Ascending aorta (tissue), 2 donors: ENCODE results near the gene GMIP. TPM values are rescaled to one million over a fixed set of nuclear protein-coding genes. Genes with fewer than 3 reads are reported as not detected.

Source experiments
- DNase-seq, 2 donors: peaks; one replicate each; pipeline ENCODE4 v3.0.0-alpha.2; 2019; ENCODE audit warnings: low spot score in 2 of 2
- H3K27ac ChIP-seq, 2 donors: fragments of 200-600 bp; sonication (generic); one replicate each; pipeline ENCODE4 v1.5.1; 2016 to 2017; ENCODE audit warnings: mild to moderate bottlenecking in 1 of 2
- H3K27me3 ChIP-seq: fragments of 200-600 bp; sonication (generic); one replicate; pipeline ENCODE4 v1.5.1; 2017
- H3K36me3 ChIP-seq, 2 donors: fragments of 200-600 bp; sonication (generic); one replicate each; pipeline ENCODE4 v1.5.1; 2016
- H3K4me1 ChIP-seq, 2 donors: fragments of 200-600 bp; sonication (generic); one replicate each; pipeline ENCODE4 v1.5.1; 2016 to 2017; ENCODE audit warnings: mild to moderate bottlenecking in 1 of 2
- H3K4me3 ChIP-seq, 2 donors: fragments of 200-600 bp; sonication (generic); one replicate each; pipeline ENCODE4 v1.5.1; 2016 to 2017; ENCODE audit warnings: mild to moderate bottlenecking in 1 of 2
- H3K9me3 ChIP-seq, 2 donors: fragments of 200-600 bp; sonication (generic); one replicate each; pipeline ENCODE4 v1.5.1; 2016
- CTCF ChIP-seq, 3 experiments: fragments of 200-600 bp in 2 of 3; fragments of 450-650 bp in 1 of 3; sonication (generic) in 2 of 3; IDR thresholded peaks; one replicate each; pipeline ENCODE4 v1.5.1; 2016 to 2019; ENCODE audit warnings: antibody characterized with exemption in 3 of 3, mild to moderate bottlenecking in 1 of 3, moderate library complexity in 1 of 3
- intact Hi-C: fragments of 100-400 bp; cut with DNase I; formaldehyde crosslinking; loops from one replicate; pipeline ENCODE4 v1.15.1; 2023
- total RNA-seq: library from RNA; depleted of rRNA; stranded (reverse); fragments of >200 nt; gene quantifications from one replicate; pipeline ENCODE4 v1.1.0, GENCODE V29; 2016

The GMIP gene
- total RNA-seq, 1 donor from 2014 or later: 3.9 TPM

DNA sequence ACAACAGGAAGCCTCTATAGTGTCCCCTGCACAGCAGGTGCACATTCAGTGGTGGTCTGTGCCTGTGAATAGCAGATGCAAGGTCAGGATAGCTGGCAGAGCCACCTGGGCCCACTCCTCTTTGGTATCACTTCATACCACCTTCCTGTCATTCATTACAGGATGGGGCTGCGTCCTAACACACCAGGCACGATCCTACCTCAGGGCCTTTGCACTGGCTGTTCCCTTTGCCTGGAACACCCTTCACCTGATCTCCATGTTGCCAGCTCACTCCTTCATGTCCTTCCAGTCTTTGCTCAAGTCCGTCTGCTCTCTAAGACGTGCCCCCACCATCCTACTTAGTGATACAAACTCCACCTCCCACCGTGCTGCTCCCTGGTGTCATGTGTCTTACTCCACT lies 10.8 kb downstream of the GMIP start:
- peaks cover 10 to 20% of the 10 kb centered on the region in 2 donors for H3K36me3 ChIP-seq
- no peak for DNase-seq
- H3K4me3 ChIP-seq: no peak overlapping the region
- H3K27me3 ChIP-seq: peaks cover 10% of the 10 kb centered on the region
- H3K9me3 ChIP-seq: no peaks in the 10 kb centered on the region
- intact Hi-C loops: no loop called here
- peaks cover 6 to 8% of the 10 kb centered on the region in 2 donors for H3K4me1 ChIP-seq
- H3K27ac ChIP-seq: no peak overlapping the region
- no peak for TF ChIP-seq CTCF (IDR thresholded peaks at IDR 0.05)

GRCh38 chr19:19631346-19631745 lies 12.1 kb downstream of the GMIP start:
- no peak overlapping the region for H3K27ac ChIP-seq
- H3K36me3 ChIP-seq: peaks cover 9 to 20% of the 10 kb centered on the region in 2 donors
- TF ChIP-seq CTCF (IDR thresholded peaks at IDR 0.05): no peak
- H3K9me3 ChIP-seq: no peaks in the 10 kb centered on the region
- intact Hi-C loops: no loop called here
- DNase-seq: no peak
- peaks cover 6 to 8% of the 10 kb centered on the region in 2 donors for H3K4me1 ChIP-seq
- H3K27me3 ChIP-seq: peaks cover 10% of the 10 kb centered on the region
- no peak overlapping the region for H3K4me3 ChIP-seq

- intact Hi-C loops: no loop called here
- H3K27ac ChIP-seq: no peak overlapping the region
- no peak for TF ChIP-seq CTCF (IDR thresholded peaks at IDR 0.05)
- no peak for DNase-seq
- peaks cover 10% of the 10 kb centered on the region for H3K27me3 ChIP-seq
- H3K4me1 ChIP-seq: peaks cover 6 to 8% of the 10 kb centered on the region in 2 donors
- no peaks in the 10 kb centered on the region for H3K9me3 ChIP-seq
- peaks cover 9 to 18% of the 10 kb centered on the region in 2 donors for H3K36me3 ChIP-seq
- H3K4me3 ChIP-seq: no peak overlapping the region
These were observed 13.0 kb downstream of the GMIP start for GRCh38 chr19:19630426-19630825.

DNA sequence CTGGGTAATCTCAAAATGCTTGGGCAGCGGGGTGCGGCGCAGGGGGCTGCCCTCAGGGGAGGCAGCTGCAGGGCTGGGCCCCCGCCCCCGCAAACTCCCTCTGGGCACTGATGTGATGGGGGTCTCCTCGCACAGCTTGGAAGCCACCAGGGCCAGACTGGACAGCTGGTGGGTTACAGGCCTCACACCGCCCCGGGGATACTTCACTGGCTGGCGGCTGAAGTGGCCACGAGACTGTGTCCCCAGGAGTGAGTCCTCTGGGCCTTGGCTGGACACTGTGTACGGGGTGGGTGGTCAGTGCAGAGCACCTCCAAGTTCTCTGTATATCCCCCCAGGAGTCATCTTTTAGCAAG lies 13.4 kb downstream of the GMIP start:
- Histone ChIP-seq H3K36me3 (peaks cover 9 to 15% of the 10 kb centered on the region in 2 donors), H3K27ac (no peak overlapping the region), H3K27me3 (peaks cover 10% of the 10 kb centered on the region), H3K9me3 (no peaks in the 10 kb centered on the region), H3K4me3 (no peak overlapping the region), H3K4me1 (peaks cover 6 to 8% of the 10 kb centered on the region in 2 donors)
- intact Hi-C loops: no loop called here
- TF ChIP-seq CTCF (IDR thresholded peaks at IDR 0.05): no peak
- no peak for DNase-seq

DNA sequence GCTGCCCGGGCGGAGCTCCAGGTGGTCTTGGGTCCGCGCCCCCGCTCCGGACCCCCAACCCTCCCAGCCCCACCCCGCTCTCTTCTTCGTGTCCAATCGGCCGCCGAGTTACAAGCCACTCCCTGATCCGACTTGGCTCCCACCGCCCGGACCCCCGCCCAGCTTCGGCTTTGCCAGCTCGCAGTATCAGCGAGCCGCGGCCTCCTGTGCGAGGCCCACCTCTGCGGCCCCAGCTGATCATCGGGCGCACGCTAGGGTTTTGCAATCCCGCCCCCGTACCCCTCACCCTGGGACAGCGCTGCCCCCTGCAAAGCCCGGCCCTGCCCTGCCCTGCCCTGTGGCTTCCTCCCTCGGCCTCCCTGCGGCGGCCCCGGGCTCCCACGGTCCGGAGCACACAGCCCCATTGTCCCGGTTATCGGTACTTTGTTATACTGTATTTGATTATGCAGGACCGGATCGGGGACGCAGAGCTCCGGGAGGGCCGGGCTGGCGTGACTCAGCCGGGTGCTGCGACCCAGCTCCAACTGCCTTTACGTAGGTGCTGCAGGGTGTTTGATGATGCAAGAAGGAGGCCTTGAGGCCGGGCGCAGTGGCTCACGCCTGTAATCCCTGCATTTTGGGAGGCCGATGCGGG lies 14.8 kb downstream of the GMIP start:
- intact Hi-C loops: no loop called here
- H3K4me3 ChIP-seq: peak overlapping the region; percentile 55 to 59
- peaks cover 6 to 8% of the 10 kb centered on the region in 2 donors for H3K4me1 ChIP-seq
- no peaks in the 10 kb centered on the region for H3K9me3 ChIP-seq
- no peak for TF ChIP-seq CTCF (IDR thresholded peaks at IDR 0.05)
- peaks cover 3% of the 10 kb centered on the region in 2 donors for H3K36me3 ChIP-seq
- no peak overlapping the region for H3K27ac ChIP-seq
- peaks cover 10% of the 10 kb centered on the region for H3K27me3 ChIP-seq
- DNase-seq: no peak
